Activated T-cell treated with anti-CD3 and anti-CD28 coated beads for 1 hour (primary cell): ENCODE measurements around the gene DHX36.

ENCODE experiments used
- DNase-seq: peaks from one replicate; pipeline ENCODE4 v3.0.0-alpha.2; 2020; ENCODE audit warnings: low read depth

DHX36 gene

GRCh38 chr3:154224866-154225265 lies 99.4 kb downstream of the DHX36 start:
- no peak for DNase-seq

GRCh38 chr3:154224366-154224765 lies 99.9 kb downstream of the DHX36 start:
- no peak for DNase-seq

GRCh38 chr3:154223519-154223918 lies 100.8 kb downstream of the DHX36 start:
- DNase-seq: no peak
